Osteoblast (primary cell): ENCODE measurements around the gene SAMD10. TPM values are rescaled to one million over a fixed set of nuclear protein-coding genes. Genes with fewer than 3 reads are reported as not detected.
A peak's percentile ranks its signal among the peaks of the same experiment; 100 is the strongest.
"Not testable (repeated sequence)": the region's sequence is repeated elsewhere in the genome, so short reads cannot be mapped to it uniquely, and the experiment has no call there.

Experiments
- DNase-seq: peaks from one replicate; pipeline ENCODE4 v3.0.0; 2011; ENCODE audit warnings: low spot score, mixed read lengths; ENCODE audit not compliant: insufficient read length; ENCODE audit errors: missing footprints
- H2AFZ ChIP-seq: 2 replicates; pipeline ENCODE4 v1.6.0; 2011; ENCODE audit warnings: mild to moderate bottlenecking, low read length
- H3K27ac ChIP-seq: 2 replicates; pipeline ENCODE4 v1.5.1; 2011; ENCODE audit warnings: mild to moderate bottlenecking, low read depth, low read length, moderate library complexity
- H3K27me3 ChIP-seq: 2 replicates; pipeline ENCODE4 v1.6.0; 2012; ENCODE audit warnings: mild to moderate bottlenecking, control low read depth, inconsistent platforms, low read length, moderate library complexity; ENCODE audit not compliant: insufficient read depth
- H3K36me3 ChIP-seq: 2 replicates; pipeline ENCODE4 v1.5.1; 2011; ENCODE audit warnings: mild to moderate bottlenecking, low read length, control low read depth, moderate library complexity; ENCODE audit not compliant: insufficient read depth
- H3K4me1 ChIP-seq: 2 replicates; pipeline ENCODE4 v1.5.1; 2011; ENCODE audit warnings: mild to moderate bottlenecking, low read length, control low read depth, moderate library complexity; ENCODE audit not compliant: insufficient read depth
- H3K4me2 ChIP-seq: 2 replicates; pipeline ENCODE4 v1.6.0; 2011; ENCODE audit warnings: mild to moderate bottlenecking, low read length; ENCODE audit not compliant: insufficient read depth
- H3K4me3 ChIP-seq: fragments of 200-600 bp; sonication (generic); 3 replicates; pipeline ENCODE4 v1.5.1; 2012; ENCODE audit warnings: mild to moderate bottlenecking, low read length, inconsistent platforms; ENCODE audit not compliant: insufficient read depth
- H3K79me2 ChIP-seq: 2 replicates; pipeline ENCODE4 v1.6.0; 2012; ENCODE audit warnings: mild to moderate bottlenecking, low read length, control low read depth, inconsistent platforms; ENCODE audit not compliant: insufficient read depth
- H3K9me3 ChIP-seq: 2 replicates; pipeline ENCODE4 v1.5.1; 2011; ENCODE audit warnings: low read depth, low read length, control low read depth
- H4K20me1 ChIP-seq: 2 replicates; pipeline ENCODE4 v1.6.0; 2012; ENCODE audit warnings: mild to moderate bottlenecking, low read length, control low read depth; ENCODE audit not compliant: insufficient read depth
- CTCF ChIP-seq: IDR thresholded peaks from 2 replicates; pipeline ENCODE4 v1.5.1; 2011; ENCODE audit warnings: mild to moderate bottlenecking, low read depth, low read length, moderate library complexity; ENCODE audit errors: extremely low read depth
- total RNA-seq: library from RNA; depleted of rRNA; stranded (reverse); fragments of >200 nt; gene quantifications from 2 replicates; pipeline ENCODE4 v1.2.3, GENCODE V29; 2012

SAMD10 gene
- total RNA-seq, 1 donor = 1.4 TPM

- peak overlapping the region; percentile 92 for H3K4me2 ChIP-seq
- H4K20me1 ChIP-seq = peaks cover under 1% of the 10 kb centered on the region
- H3K4me3 ChIP-seq = peak overlapping the region; percentile 78
- H3K9me3 ChIP-seq = no peaks in the 10 kb centered on the region
- DNase-seq = peak; percentile 100
- H3K4me1 ChIP-seq = peaks cover 24% of the 10 kb centered on the region
- H2AFZ ChIP-seq = peak overlapping the region; percentile 98
- TF ChIP-seq CTCF = peak; percentile 95
- no peaks in the 10 kb centered on the region for H3K36me3 ChIP-seq
- no peaks in the 10 kb centered on the region for H3K27me3 ChIP-seq
- no peak overlapping the region for H3K27ac ChIP-seq
- H3K79me2 ChIP-seq = peaks cover 4% of the 10 kb centered on the region
These were observed 5.6 kb downstream of the SAMD10 start for GRCh38 chr20:63973636-63974401.

DNA sequence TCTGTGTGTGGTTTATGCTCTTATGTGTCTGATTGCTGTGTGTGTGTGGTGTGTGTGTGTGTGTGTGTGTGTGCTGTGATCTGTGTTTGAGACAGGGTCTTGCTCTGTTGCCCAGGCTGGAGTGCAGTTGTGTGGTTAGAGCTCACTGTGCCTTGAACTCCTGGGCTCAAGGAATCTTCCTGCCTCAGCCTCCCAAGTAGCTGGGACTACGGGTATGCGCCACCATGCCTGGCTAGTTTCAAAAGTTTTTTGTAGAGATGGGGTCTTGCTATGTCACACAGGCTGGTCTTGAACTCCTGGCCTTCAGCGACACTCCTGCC lies 6.3 kb downstream of the SAMD10 start:
- peak overlapping the region; percentile 92 for H3K4me2 ChIP-seq
- H3K4me1 ChIP-seq = peaks cover 24% of the 10 kb centered on the region
- TF ChIP-seq CTCF = no peak
- H3K27ac ChIP-seq = no peak overlapping the region
- no peaks in the 10 kb centered on the region for H3K9me3 ChIP-seq
- H3K79me2 ChIP-seq = peaks cover 9% of the 10 kb centered on the region
- H3K27me3 ChIP-seq = no peaks in the 10 kb centered on the region
- peaks cover 3% of the 10 kb centered on the region for H4K20me1 ChIP-seq
- H2AFZ ChIP-seq = peak overlapping the region; percentile 98
- H3K36me3 ChIP-seq = no peaks in the 10 kb centered on the region
- DNase-seq = no peak
- no peak overlapping the region for H3K4me3 ChIP-seq

- Histone ChIP-seq H3K27me3 (no peaks in the 10 kb centered on the region), H3K4me2 (no peak overlapping the region), H3K36me3 (no peaks in the 10 kb centered on the region), H3K4me1 (peaks cover 18% of the 10 kb centered on the region), H2AFZ (peak overlapping the region; percentile 3), H3K79me2 (peaks cover 9% of the 10 kb centered on the region), H3K4me3 (no peak overlapping the region), H3K9me3 (no peaks in the 10 kb centered on the region), H3K27ac (no peak overlapping the region), H4K20me1 (peaks cover 3% of the 10 kb centered on the region)
- DNase-seq = peak; percentile 88
- no peak for TF ChIP-seq CTCF
These were observed 6.9 kb downstream of the SAMD10 start for GRCh38 chr20:63972312-63973159.

DNA sequence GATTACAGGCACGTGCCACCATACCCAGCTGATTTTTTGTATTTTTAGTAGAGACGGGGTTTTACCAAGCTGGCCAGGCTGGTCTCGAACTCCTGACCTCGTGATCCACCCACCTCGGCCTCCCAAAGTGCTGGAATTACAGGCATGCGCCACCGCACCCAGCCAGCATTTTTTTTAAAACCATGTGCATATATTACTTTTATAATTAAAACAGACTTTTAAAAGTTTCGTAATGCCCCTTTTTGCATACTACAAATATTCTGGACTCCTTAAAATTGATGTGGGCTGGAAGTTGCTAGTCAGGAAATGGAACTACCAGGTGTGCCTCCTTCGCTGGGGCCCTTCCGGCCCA lies 7.5 kb downstream of the SAMD10 start:
- H3K79me2 ChIP-seq, H3K9me3 ChIP-seq, H2AFZ ChIP-seq, H3K36me3 ChIP-seq, H4K20me1 ChIP-seq, H3K27me3 ChIP-seq, H3K27ac ChIP-seq, H3K4me3 ChIP-seq, H3K4me2 ChIP-seq, DNase-seq: not testable (repeated sequence)
- peaks cover 14% of the 10 kb centered on the region for H3K4me1 ChIP-seq
